HG02571 (cell line): ENCODE results near the gene ACP4.
"Not testable (repeated sequence)": the region's sequence is repeated elsewhere in the genome, so short reads cannot be mapped to it uniquely, and the experiment has no call there.

Experiments used
- ATAC-seq: cut with Tn5 transposase; IDR thresholded peaks from one replicate; pipeline ENCODE4 v1.9.1; 2021; ENCODE audit warnings: mild to moderate bottlenecking, moderate library complexity; ENCODE audit not compliant: unreplicated experiment

ACP4 gene

DNA sequence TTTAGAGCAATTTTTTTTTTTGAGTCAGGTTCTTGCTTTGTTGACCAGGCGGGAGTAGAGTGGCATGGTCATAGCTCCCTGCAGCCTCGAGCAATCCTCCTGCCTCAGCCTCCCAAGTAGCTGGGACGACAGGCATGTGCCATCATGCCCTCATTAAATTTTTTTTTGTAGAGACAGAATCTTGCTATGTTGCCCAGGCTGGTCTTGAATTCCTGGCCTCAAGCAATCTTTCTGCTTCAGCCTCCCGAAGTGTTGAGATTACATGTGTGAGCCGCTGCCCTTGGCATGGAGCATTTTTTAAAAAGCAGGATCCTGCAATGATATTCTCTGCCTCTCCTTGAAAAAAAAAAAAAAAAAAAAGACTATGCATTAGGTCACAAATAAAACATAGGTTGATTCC, 14.1 kb upstream of the ACP4 start:
- ATAC-seq: no peak

DNA sequence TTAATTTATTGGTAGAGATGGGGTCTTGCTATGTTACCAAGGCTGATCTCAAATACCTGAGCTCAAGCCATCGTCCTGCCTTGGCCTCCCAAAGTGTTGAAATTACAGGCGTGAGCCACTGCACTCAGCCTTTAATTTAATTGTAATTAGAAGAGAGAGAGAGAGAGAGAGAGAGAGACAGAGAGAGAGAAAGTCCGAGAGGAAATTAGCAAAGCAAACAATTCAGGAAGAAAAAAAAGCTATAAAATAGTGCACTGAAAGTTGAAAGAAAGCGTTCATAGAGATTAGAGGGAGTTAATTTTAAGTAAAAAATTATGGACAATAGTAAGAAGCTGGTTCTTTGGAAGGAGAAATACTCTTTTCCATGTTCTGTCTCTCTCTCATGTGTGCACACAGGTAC, 13.0 kb upstream of the ACP4 start:
- no peak for ATAC-seq

- no peak for ATAC-seq
These were observed 12.3 kb upstream of the ACP4 start for GRCh38 chr19:50777830-50778303.

DNA sequence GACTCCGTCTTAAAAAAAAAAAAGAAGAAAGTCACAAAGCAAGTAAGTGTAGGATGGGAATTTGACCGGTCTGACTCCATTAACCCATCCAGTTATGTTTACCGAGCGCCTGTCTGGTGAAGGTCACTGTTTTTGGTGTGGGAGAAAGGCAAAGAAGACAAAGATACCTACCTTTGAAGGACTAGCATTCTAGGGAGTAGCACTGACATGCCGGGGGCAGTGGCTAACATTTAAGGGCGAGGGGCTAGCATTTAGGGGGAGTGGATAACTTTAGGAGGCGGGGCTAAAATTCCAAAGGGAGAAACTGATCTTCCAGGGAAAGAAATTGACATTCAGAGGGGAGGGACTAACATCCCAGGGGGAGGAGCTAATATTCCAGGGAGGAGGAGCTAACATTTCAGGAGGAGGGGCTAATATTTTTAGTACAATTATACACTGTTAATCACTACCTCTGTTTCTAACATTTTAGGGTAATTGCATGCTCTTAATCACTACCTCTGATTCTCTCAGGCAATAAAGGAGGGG, 11.2 kb upstream of the ACP4 start:
- ATAC-seq: no peak

DNA sequence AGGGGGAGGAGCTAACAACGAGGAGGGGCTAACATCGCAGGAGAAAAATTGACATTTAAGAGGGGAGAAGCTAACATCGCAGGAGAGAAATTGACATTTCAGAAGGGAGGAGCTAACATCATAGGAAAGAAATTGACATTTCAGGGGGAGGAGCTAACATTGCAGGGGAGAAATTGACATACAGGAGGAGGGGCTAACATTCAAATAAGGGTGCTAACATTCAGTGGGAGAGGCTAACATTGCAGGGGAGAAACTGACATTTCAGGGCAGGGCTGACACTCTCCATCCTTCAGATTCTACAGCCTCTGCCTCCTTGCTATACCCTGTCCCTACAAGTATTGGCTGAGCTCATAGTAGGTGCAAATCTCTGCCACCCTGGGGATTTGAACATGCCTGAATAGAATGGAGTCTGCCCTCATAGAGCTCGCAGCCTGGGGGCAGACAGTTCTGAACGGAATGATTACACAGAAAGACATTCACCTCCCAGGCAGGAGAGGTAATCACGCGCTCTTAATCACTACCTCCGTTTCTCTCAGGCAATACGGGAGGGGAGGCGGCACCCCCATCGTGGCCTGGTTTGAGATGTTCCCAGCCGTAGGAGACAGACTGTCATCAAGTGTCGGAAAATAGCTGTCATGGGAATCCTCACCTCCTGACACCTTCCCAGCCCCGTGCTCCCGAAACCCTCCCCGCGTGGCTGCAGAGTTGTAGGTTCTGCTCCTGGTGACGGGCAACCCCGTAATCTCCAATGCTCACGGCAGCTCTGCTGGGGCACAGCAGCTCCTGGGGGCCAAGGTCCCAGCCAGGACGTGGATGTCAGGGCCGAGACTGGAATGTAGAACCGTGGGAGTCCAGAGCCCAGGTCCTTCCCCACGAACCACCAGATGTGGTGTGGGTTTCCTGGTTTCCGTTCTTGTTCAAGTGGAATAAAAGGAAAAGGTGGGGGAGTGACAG, 10.4 kb upstream of the ACP4 start:
- ATAC-seq: no peak

DNA sequence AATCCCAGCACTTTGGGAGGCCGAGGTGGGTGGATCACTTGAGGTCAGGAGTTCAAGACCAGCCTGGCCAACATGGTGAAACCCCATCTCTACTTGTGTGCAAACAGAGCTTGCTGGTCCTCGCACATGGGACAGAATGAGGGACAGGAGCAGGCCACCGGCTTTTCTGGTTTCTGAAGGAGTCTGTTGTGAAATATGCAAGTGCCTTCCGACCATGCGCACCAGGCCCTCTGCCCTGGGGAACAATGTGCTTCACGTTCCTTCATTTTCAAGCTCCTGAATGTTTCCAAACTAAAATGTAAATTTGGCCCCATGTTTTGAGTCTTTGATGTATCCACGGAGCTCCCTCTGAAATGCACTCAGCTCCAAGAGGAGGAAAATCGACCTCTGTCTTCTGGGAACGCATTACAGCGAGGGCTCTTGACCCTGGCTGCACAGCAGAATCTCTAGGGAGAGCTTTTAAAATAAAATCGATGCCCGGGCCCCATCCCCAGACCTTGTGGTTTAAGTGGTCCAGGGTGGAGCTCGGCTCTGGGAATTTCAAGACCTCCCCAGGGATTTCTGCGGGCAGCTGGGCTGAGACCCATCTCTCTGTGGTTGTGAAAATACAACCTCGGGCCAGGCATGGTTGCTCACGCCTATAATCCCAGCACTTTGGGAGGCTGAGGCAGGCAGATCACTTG, 9.3 kb upstream of the ACP4 start:
- ATAC-seq: no peak

- ATAC-seq: not testable (repeated sequence)
These were observed 6.4 kb upstream of the ACP4 start for GRCh38 chr19:50783848-50784152.

DNA sequence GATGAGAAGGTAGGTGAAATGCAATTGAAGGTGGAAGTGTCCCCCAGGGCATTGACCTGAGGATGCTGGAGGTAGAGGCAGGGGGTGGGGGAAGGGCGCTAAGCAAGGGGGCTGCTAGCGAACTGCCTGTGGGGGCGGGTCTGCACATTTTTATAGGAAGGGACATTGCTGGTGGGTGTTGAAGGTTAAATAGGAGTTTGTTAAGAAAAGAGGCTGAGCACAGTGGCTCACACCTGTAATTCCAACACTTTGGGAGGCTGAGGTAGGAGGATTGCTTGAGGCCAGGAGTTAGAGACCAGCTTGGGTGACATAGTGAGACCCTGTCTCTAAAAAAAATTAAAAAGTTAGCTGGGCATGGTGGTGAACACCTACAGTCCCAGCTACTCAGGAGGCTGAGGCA, 5.5 kb upstream of the ACP4 start:
- no peak for ATAC-seq

- no peak for ATAC-seq
These were observed 4.9 kb upstream of the ACP4 start for GRCh38 chr19:50785329-50785728.

- no peak for ATAC-seq
These were observed 780 bp downstream of the ACP4 start for GRCh38 chr19:50790922-50791467.

DNA sequence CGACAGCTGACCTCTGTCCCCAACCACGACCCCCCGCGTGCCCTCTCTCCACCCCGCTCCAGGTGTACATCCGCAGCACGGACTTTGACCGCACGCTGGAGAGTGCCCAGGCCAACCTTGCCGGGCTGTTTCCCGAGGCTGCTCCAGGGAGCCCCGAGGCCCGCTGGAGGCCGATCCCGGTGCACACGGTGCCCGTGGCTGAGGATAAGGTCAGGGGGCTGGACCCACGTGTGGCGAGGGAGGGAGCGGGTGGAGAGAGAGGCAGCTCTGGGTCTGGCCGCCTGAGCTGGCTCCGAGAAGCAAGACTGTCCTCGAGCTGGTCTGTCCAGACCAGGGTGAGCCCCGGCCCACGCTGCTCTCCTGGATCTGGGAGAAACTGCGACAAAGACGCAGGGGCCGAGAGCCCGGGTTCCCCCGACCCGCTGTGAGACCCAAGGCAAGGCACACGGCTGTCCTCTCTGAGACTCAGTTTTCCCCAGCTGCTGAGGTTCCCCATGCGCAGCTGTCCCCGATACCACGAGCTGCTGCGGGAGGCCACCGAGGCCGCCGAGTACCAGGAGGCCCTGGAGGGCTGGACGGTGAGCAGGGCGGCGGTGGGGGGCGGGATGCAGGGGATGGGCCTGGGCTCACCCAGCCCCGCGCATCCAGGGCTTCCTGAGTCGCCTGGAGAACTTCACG, 1.5 kb downstream of the ACP4 start:
- ATAC-seq: no peak

DNA sequence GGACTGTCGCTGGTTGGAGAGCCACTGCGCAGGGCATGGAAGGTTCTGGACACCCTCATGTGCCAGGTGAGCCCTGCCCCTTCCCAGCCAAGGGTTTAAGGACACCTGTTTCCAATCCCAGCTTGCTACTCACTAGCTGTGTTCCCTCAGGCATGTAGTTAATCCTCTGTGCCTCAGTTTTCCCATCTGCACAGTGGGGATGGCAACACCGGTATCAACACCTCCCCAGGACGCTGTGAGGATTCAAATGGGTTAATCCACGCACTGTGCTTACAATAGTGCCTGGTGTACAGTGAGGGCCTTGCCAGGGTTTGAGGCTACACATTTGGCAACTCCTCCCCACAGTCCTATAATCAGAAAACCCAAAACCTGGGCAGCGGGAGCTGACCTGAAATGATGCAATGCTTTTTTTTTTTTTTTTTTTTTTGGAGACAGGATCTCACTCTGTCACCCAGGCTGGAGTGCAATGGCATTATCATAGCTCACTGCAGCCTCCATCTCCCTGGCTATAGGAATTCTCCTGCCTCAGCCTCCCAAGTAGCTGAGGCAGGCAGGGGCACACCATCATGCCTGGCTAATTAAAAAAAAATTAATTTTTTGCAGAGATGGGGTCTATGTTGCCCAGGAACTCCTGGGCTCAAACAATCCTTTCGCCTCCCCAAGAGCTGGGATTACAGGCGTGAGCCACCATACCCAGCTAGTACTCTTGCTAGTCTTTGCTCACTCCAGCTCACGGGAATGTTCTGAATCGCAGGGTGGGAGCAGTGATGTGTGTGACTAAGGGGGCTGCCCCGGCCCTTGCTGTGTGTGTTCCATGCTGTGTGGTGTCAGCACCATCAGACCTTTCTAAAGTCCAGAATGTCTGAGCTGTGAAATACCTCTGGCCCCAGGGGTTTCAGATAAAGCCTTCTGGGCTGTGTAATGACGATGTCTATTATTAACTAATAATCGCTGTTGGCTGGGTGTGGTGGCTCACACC, 2.3 kb downstream of the ACP4 start:
- ATAC-seq: no peak

GRCh38 chr19:50793558-50794065, 3.4 kb downstream of the ACP4 start:
- ATAC-seq: no peak

DNA sequence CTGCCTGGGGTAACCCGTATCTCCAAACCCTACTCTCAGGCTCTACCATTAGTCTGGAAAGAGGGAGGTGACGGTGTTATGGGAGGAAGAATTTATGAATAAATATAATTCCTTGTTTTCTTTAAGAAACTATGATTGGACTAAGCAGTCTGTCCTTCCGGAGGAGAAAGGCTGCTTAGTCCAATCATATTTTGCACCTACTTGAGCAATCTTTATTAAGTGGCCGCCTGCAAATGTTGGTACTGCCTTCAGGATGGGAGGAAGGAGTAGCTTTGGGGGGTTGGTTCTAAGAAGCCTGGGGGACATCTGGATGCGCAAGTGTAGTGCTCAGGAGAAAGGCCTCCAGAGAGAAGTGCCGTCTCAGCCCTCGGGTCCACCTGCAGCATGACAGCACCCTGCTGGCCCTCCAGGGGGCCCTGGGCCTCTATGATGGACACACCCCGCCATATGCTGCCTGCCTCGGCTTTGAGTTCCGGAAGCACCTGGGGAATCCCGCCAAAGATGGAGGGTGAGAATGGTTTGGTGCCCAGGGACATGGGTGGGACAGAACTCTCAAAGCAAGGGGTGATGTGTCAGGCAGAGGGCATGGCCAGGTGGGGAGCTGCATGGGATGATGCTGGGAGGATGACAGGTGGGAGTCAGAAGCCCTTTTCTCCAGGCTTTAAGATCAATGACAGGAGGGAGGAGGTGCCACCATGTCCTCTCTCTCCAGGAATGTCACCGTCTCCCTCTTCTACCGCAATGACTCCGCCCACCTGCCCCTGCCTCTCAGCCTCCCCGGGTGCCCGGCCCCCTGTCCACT, 4.1 kb downstream of the ACP4 start:
- ATAC-seq: no peak

GRCh38 chr19:50794876-50795663, 4.9 kb downstream of the ACP4 start:
- ATAC-seq: no peak

DNA sequence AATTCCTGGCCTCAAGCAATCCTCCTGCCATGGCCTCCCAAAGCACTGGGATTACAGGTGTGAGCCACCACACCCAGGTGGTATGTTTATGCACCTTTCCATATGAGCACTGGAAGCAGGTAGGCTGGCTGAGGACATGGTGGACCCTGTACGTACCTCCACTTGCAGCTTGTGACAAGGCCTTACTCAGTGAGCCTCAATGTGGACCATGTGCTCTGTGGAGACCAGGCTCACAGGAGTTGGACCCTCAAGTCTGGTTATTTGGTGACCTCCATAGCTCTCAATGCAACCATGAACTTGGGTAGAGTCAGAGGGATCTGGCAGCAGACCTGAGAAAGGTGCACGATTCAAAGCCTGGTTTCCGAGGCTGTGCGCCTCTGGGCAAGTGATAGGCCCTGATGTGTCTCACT, 5.5 kb downstream of the ACP4 start:
- no peak for ATAC-seq

GRCh38 chr19:50796128-50796633, 6.0 kb downstream of the ACP4 start:
- ATAC-seq: no peak
